DOHH2 (cell line): ENCODE data around the gene NPR3.

Experiments used
- H3F3A ChIP-seq: fragments of 200-600 bp; sonication (generic), shearing (Covaris generic); 2 replicates; pipeline ENCODE4 v1.6.0; 2016; ENCODE audit warnings: antibody characterized with exemption, mild to moderate bottlenecking; ENCODE audit not compliant: control insufficient read depth, insufficient read depth
- H3K27ac ChIP-seq: fragments of 200-600 bp; sonication (generic); 2 replicates; pipeline ENCODE4 v1.5.1; 2014; ENCODE audit warnings: low read depth, mild to moderate bottlenecking, low read length, moderate library complexity
- H3K27me3 ChIP-seq: fragments of 200-600 bp; sonication (generic); 2 replicates; pipeline ENCODE4 v1.6.1; 2014; ENCODE audit warnings: mild to moderate bottlenecking, low read length, mixed read lengths; ENCODE audit not compliant: control insufficient read depth
- H3K36me3 ChIP-seq: fragments of 200-600 bp; sonication (generic); 2 replicates; pipeline ENCODE4 v1.6.1; 2014; ENCODE audit warnings: mild to moderate bottlenecking, low read length, moderate library complexity, mixed read lengths; ENCODE audit not compliant: control insufficient read depth
- H3K4me1 ChIP-seq: fragments of 200-600 bp; sonication (generic); 2 replicates; pipeline ENCODE4 v1.6.1; 2014; ENCODE audit warnings: mild to moderate bottlenecking, low read length, mixed read lengths; ENCODE audit not compliant: control insufficient read depth
- H3K4me2 ChIP-seq: fragments of 200-600 bp; sonication (generic); 2 replicates; pipeline ENCODE4 v1.6.0; 2014; ENCODE audit warnings: mild to moderate bottlenecking, low read length, moderate library complexity
- H3K4me3 ChIP-seq: fragments of 200-600 bp; sonication (generic); 2 replicates; pipeline ENCODE4 v1.5.1; 2014; ENCODE audit warnings: mild to moderate bottlenecking, low read length, mixed read lengths
- H3K79me2 ChIP-seq: fragments of 200-600 bp; sonication (generic); 2 replicates; pipeline ENCODE4 v1.6.1; 2014; ENCODE audit warnings: mild to moderate bottlenecking, low read length, mixed read lengths; ENCODE audit not compliant: control insufficient read depth
- H3K9me2 ChIP-seq: fragments of 200-600 bp; sonication (generic); replicated peaks from 2 replicates; pipeline ENCODE4 v1.6.1; 2014; ENCODE audit warnings: mild to moderate bottlenecking, low read length, mixed read lengths; ENCODE audit not compliant: control insufficient read depth
- H3K9me3 ChIP-seq: fragments of 200-600 bp; sonication (generic); 2 replicates; pipeline ENCODE4 v1.6.1; 2014; ENCODE audit warnings: antibody characterized with exemption, low read length, mixed read lengths; ENCODE audit not compliant: control insufficient read depth, insufficient read depth
- H4K20me1 ChIP-seq: fragments of 200-600 bp; sonication (generic); 2 replicates; pipeline ENCODE4 v1.6.0; 2014; ENCODE audit warnings: low read depth, mild to moderate bottlenecking, antibody characterized with exemption, low read length, moderate library complexity; ENCODE audit not compliant: control insufficient read depth, insufficient read depth
- EZH2phosphoT487 ChIP-seq: fragments of 200-600 bp; sonication (generic); IDR thresholded peaks from 2 replicates; pipeline ENCODE4 v1.6.1; 2017; ENCODE audit warnings: borderline replicate concordance, mild to moderate bottlenecking, antibody characterized with exemption, low read length, moderate library complexity, mixed read lengths
- TF ChIP-seq, protein P1 (sequence below): fragments of 200-600 bp; sonication (generic); IDR thresholded peaks from one replicate; pipeline ENCODE4 v1.5.1; 2014; ENCODE audit warnings: antibody characterized with exemption, mild to moderate bottlenecking, low read depth, low read length; ENCODE audit not compliant: poor library complexity, severe bottlenecking

The NPR3 gene

DNA sequence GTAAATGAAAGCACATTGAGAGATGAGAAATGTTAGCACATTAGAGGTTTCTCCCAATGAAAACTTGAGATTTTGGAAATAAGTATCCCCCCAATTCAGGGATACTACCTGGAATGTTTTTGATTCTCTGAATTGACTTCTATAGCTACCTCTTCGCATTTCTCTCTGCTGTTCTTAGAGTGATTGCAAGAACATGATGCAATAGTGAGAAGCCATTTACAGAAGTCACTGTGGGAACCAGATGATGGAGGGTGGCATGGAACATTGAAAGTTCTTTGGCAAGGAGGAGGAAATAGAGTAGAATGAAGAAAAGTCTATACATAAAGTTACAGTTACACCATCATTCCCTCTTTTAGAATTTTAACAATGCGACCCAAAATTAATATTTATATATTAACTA is 9.2 kb downstream of the NPR3 start:
- Histone ChIP-seq H3K27ac (no peak overlapping the region), H3K27me3 (no peaks in the 10 kb centered on the region), H3K9me2 (no peaks in the 10 kb centered on the region), H3K79me2 (no peaks in the 10 kb centered on the region), H4K20me1 (no peaks in the 10 kb centered on the region), H3F3A (no peaks in the 10 kb centered on the region), H3K4me1 (no peaks in the 10 kb centered on the region), H3K9me3 (no peaks in the 10 kb centered on the region), H3K4me3 (no peak overlapping the region), H3K36me3 (no peaks in the 10 kb centered on the region), H3K4me2 (no peak overlapping the region)
- no peak for TF ChIP-seq EZH2phosphoT487
- TF ChIP-seq, protein P1, sequence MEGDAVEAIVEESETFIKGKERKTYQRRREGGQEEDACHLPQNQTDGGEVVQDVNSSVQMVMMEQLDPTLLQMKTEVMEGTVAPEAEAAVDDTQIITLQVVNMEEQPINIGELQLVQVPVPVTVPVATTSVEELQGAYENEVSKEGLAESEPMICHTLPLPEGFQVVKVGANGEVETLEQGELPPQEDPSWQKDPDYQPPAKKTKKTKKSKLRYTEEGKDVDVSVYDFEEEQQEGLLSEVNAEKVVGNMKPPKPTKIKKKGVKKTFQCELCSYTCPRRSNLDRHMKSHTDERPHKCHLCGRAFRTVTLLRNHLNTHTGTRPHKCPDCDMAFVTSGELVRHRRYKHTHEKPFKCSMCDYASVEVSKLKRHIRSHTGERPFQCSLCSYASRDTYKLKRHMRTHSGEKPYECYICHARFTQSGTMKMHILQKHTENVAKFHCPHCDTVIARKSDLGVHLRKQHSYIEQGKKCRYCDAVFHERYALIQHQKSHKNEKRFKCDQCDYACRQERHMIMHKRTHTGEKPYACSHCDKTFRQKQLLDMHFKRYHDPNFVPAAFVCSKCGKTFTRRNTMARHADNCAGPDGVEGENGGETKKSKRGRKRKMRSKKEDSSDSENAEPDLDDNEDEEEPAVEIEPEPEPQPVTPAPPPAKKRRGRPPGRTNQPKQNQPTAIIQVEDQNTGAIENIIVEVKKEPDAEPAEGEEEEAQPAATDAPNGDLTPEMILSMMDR = no peak

DNA sequence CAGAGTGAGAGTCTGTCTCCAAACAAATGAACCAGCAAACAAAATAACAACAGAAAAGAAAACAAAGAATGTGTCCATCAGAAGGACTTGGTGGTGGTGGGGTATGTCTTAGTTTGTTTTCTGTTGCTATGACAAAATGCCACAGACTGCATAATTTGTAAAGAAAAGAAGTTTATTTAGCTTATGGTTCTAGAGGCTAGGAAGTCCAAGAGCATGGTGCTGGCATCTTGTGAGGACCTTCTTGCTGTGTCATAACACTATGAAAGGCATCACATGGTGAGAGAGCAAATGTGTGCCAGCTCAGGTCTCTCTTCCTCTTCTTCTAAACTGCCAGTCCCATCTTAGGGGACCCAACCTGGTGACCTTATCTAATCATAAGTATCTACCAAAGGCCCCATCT is 10.5 kb downstream of the NPR3 start:
- H3F3A ChIP-seq = no peaks in the 10 kb centered on the region
- H3K27me3 ChIP-seq = no peaks in the 10 kb centered on the region
- H4K20me1 ChIP-seq = no peaks in the 10 kb centered on the region
- H3K9me2 ChIP-seq = no peaks in the 10 kb centered on the region
- no peaks in the 10 kb centered on the region for H3K9me3 ChIP-seq
- no peaks in the 10 kb centered on the region for H3K36me3 ChIP-seq
- H3K27ac ChIP-seq = no peak overlapping the region
- no peaks in the 10 kb centered on the region for H3K79me2 ChIP-seq
- no peak for TF ChIP-seq EZH2phosphoT487
- TF ChIP-seq, protein P1 = no peak
- no peak overlapping the region for H3K4me2 ChIP-seq
- H3K4me1 ChIP-seq = no peaks in the 10 kb centered on the region
- H3K4me3 ChIP-seq = no peak overlapping the region

DNA sequence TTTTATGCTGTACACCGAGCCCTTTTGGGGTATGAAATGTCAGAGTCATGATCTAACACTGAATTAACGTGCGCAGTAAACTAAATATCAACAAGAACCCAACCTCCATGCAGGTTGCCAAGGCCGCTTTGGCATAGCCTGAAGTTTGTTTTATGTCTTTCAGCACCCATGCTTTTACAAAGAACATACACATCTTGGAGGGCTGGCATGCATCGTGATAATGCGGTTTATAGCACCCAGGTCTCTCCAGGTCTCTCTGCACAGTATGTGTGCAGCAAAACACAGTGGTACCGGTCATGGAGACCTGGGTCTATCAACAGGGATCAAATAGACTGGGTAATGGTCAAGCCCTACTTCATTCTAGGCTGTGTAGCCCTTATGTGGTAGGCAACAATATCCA is 11.8 kb downstream of the NPR3 start:
- Histone ChIP-seq H3F3A (no peaks in the 10 kb centered on the region), H3K27me3 (no peaks in the 10 kb centered on the region), H3K4me3 (no peak overlapping the region), H3K4me2 (no peak overlapping the region), H3K36me3 (no peaks in the 10 kb centered on the region), H4K20me1 (no peaks in the 10 kb centered on the region), H3K4me1 (no peaks in the 10 kb centered on the region), H3K79me2 (no peaks in the 10 kb centered on the region), H3K9me3 (no peaks in the 10 kb centered on the region), H3K27ac (no peak overlapping the region), H3K9me2 (no peaks in the 10 kb centered on the region)
- TF ChIP-seq EZH2phosphoT487 = no peak
- TF ChIP-seq, protein P1 = no peak

DNA sequence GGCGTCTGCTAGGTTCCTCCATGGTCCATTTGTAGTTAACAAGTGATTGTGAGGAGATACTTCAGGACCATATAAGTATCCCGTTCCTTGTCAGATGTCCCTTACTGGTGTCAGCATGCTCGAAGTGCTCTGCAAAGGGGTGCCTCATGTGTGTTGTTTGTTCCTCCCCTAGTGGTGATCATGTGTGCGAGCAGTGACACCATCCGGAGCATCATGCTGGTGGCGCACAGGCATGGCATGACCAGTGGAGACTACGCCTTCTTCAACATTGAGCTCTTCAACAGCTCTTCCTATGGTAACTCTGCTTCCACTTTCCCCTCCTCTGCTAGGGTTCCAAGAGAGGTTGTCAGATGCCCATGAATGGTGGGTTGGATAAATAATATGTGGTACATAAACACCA is 13.4 kb downstream of the NPR3 start:
- H3K9me3 ChIP-seq = no peaks in the 10 kb centered on the region
- H3K4me1 ChIP-seq = no peaks in the 10 kb centered on the region
- no peaks in the 10 kb centered on the region for H3F3A ChIP-seq
- no peaks in the 10 kb centered on the region for H3K79me2 ChIP-seq
- no peak overlapping the region for H3K27ac ChIP-seq
- H3K36me3 ChIP-seq = no peaks in the 10 kb centered on the region
- H3K27me3 ChIP-seq = no peaks in the 10 kb centered on the region
- no peak overlapping the region for H3K4me3 ChIP-seq
- no peak for TF ChIP-seq EZH2phosphoT487
- TF ChIP-seq, protein P1 = no peak
- no peak overlapping the region for H3K4me2 ChIP-seq
- H3K9me2 ChIP-seq = no peaks in the 10 kb centered on the region
- H4K20me1 ChIP-seq = no peaks in the 10 kb centered on the region
